Chondrocyte (in vitro differentiated cells): Measurements from ENCODE around the gene SNX8. TPM values are rescaled to one million over a fixed set of nuclear protein-coding genes. Genes with fewer than 3 reads are reported as not detected.
"Not testable (repeated sequence)": the region's sequence is repeated elsewhere in the genome, so short reads cannot be mapped to it uniquely, and the experiment has no call there.

Experiments
- DNase-seq: peaks from one replicate; pipeline ENCODE4 v3.0.0; 2021; ENCODE audit warnings: mixed read lengths, low spot score
- H3K27ac Mint-ChIP-seq: one replicate; pipeline ENCODE4 v1.8.0; 2021; ENCODE audit warnings: mild to moderate bottlenecking, moderate library complexity, mixed read lengths; ENCODE audit not compliant: unreplicated experiment
- H3K27me3 Mint-ChIP-seq: 2 replicates; pipeline ENCODE4 v1.8.0; 2021; ENCODE audit warnings: low read depth, mixed read lengths
- H3K36me3 Mint-ChIP-seq: 2 replicates; pipeline ENCODE4 v1.8.0; 2021; ENCODE audit warnings: low read depth, mixed read lengths
- H3K4me1 Mint-ChIP-seq: 2 replicates; pipeline ENCODE4 v1.8.0; 2021; ENCODE audit warnings: low read depth, mild to moderate bottlenecking, mixed read lengths
- H3K4me3 Mint-ChIP-seq: one replicate; pipeline ENCODE4 v1.8.0; 2021; ENCODE audit warnings: mild to moderate bottlenecking, moderate library complexity, mixed read lengths; ENCODE audit not compliant: unreplicated experiment
- H3K9me3 Mint-ChIP-seq: 2 replicates; pipeline ENCODE4 v1.8.0; 2021; ENCODE audit warnings: low read depth, mixed read lengths
- total RNA-seq: library from RNA; stranded (reverse); gene quantifications from 3 replicates; pipeline ENCODE4 v1.2.1, GENCODE V29; 2021
- TF ChIP-seq, protein P1 (sequence below): fragments of 200-600 bp; sonication (generic); IDR thresholded peaks from 2 replicates; pipeline ENCODE4 v1.5.0; 2021; ENCODE audit warnings: antibody characterized with exemption, mild to moderate bottlenecking, moderate library complexity

Gene SNX8
- total RNA-seq, 1 donor from 2014 or later = 45.4 TPM

- no peaks in the 10 kb centered on the region for H3K27me3 Mint-ChIP-seq
- TF ChIP-seq, protein P1, sequence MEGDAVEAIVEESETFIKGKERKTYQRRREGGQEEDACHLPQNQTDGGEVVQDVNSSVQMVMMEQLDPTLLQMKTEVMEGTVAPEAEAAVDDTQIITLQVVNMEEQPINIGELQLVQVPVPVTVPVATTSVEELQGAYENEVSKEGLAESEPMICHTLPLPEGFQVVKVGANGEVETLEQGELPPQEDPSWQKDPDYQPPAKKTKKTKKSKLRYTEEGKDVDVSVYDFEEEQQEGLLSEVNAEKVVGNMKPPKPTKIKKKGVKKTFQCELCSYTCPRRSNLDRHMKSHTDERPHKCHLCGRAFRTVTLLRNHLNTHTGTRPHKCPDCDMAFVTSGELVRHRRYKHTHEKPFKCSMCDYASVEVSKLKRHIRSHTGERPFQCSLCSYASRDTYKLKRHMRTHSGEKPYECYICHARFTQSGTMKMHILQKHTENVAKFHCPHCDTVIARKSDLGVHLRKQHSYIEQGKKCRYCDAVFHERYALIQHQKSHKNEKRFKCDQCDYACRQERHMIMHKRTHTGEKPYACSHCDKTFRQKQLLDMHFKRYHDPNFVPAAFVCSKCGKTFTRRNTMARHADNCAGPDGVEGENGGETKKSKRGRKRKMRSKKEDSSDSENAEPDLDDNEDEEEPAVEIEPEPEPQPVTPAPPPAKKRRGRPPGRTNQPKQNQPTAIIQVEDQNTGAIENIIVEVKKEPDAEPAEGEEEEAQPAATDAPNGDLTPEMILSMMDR = no peak
- H3K4me1 Mint-ChIP-seq = no peaks in the 10 kb centered on the region
- H3K36me3 Mint-ChIP-seq = peaks cover 2% of the 10 kb centered on the region
- DNase-seq = no peak
- H3K27ac Mint-ChIP-seq = no peak overlapping the region
- H3K9me3 Mint-ChIP-seq = no peaks in the 10 kb centered on the region
- H3K4me3 Mint-ChIP-seq = no peak overlapping the region
Observed at GRCh38 chr7:2336626-2337299, 22.5 kb upstream of the SNX8 start.

- not testable (repeated sequence) for H3K27ac Mint-ChIP-seq, H3K9me3 Mint-ChIP-seq, DNase-seq, H3K36me3 Mint-ChIP-seq, H3K4me1 Mint-ChIP-seq, H3K4me3 Mint-ChIP-seq, H3K27me3 Mint-ChIP-seq
Observed at GRCh38 chr7:2332606-2333231, 18.5 kb upstream of the SNX8 start.

GRCh38 chr7:2331707-2332106 is 17.5 kb upstream of the SNX8 start:
- no peak overlapping the region for H3K4me3 Mint-ChIP-seq
- no peak overlapping the region for H3K27ac Mint-ChIP-seq
- H3K9me3 Mint-ChIP-seq = no peaks in the 10 kb centered on the region
- no peaks in the 10 kb centered on the region for H3K27me3 Mint-ChIP-seq
- peaks cover 2% of the 10 kb centered on the region for H3K36me3 Mint-ChIP-seq
- no peak for DNase-seq
- H3K4me1 Mint-ChIP-seq = no peaks in the 10 kb centered on the region
- TF ChIP-seq, protein P1 = no peak

DNA sequence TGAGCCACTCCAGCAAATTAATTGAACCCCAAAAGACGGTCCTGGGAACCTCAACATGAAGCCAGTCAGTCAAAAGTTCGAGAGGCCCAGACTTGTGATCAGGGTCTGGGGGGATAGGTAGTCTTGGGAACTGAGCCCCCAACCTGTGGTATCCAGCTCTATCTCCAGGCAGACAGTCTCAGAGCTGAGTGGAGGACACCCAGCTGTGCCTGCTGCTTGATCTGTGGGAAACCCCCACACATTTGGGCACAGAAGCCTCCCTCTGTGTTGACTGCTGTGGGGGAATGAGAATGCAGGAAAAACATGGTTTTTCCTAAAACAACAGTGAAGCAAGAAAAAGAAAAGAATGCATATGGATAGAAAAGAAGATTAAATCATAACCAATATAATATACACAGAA is 16.3 kb upstream of the SNX8 start:
- H3K9me3 Mint-ChIP-seq = no peaks in the 10 kb centered on the region
- TF ChIP-seq, protein P1 = no peak
- H3K4me3 Mint-ChIP-seq = no peak overlapping the region
- H3K4me1 Mint-ChIP-seq = no peaks in the 10 kb centered on the region
- no peak overlapping the region for H3K27ac Mint-ChIP-seq
- H3K36me3 Mint-ChIP-seq = peaks cover 2% of the 10 kb centered on the region
- no peaks in the 10 kb centered on the region for H3K27me3 Mint-ChIP-seq
- no peak for DNase-seq

DNA sequence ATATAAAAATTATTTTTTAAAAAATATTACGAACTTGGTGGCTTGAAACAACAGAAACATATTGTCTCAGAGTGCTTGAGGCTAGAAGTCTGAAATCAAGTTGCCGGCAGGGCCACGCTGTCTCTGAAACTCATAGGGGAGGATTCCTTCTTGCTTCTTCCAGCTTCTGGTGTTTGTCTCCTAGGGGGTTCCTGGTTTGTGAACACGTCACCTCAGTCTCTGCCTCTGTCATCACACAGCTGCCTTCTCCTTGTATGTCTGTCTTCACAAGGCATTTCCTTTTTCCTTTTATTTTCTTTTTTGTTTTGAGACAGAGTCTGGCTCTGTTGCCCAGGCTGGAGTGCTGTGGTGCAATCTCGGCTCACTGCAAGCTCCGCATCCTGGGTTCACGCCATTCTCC is 12.7 kb upstream of the SNX8 start:
- Mint-ChIP-seq H3K4me1 (no peaks in the 10 kb centered on the region), H3K36me3 (no peaks in the 10 kb centered on the region), H3K9me3 (no peaks in the 10 kb centered on the region), H3K27ac (no peak overlapping the region), H3K4me3 (no peak overlapping the region), H3K27me3 (no peaks in the 10 kb centered on the region)
- DNase-seq = no peak
- TF ChIP-seq, protein P1 = no peak

- H3K4me3 Mint-ChIP-seq = no peak overlapping the region
- H3K36me3 Mint-ChIP-seq = no peaks in the 10 kb centered on the region
- no peaks in the 10 kb centered on the region for H3K27me3 Mint-ChIP-seq
- H3K27ac Mint-ChIP-seq = no peak overlapping the region
- TF ChIP-seq, protein P1 = no peak
- H3K9me3 Mint-ChIP-seq = no peaks in the 10 kb centered on the region
- DNase-seq = no peak
- H3K4me1 Mint-ChIP-seq = no peaks in the 10 kb centered on the region
Observed at GRCh38 chr7:2325162-2325561, 10.9 kb upstream of the SNX8 start.
